HG03565 (cell line): ENCODE data around the gene ARMC9.
"Not testable (repeated sequence)": the region's sequence is repeated elsewhere in the genome, so short reads cannot be mapped to it uniquely, and the experiment has no call there.

Source experiments
- ATAC-seq: cut with Tn5 transposase; IDR thresholded peaks from one replicate; pipeline ENCODE4 v1.9.1; 2021; ENCODE audit warnings: mild to moderate bottlenecking, moderate library complexity; ENCODE audit not compliant: unreplicated experiment

The ARMC9 gene

GRCh38 chr2:231336236-231336635 lies 137.8 kb downstream of the ARMC9 start:
- no peak for ATAC-seq

GRCh38 chr2:231336700-231337099 lies 138.3 kb downstream of the ARMC9 start:
- ATAC-seq = no peak

- no peak for ATAC-seq
Measured at GRCh38 chr2:231337807-231338759, 139.7 kb downstream of the ARMC9 start.

GRCh38 chr2:231339316-231339715 lies 140.9 kb downstream of the ARMC9 start:
- no peak for ATAC-seq

GRCh38 chr2:231341100-231341499 lies 142.7 kb downstream of the ARMC9 start:
- no peak for ATAC-seq

GRCh38 chr2:231342061-231342711 lies 143.8 kb downstream of the ARMC9 start:
- ATAC-seq = no peak

- no peak for ATAC-seq
Measured at GRCh38 chr2:231343006-231343710, 144.7 kb downstream of the ARMC9 start.

- ATAC-seq = no peak
Measured at GRCh38 chr2:231343988-231344387, 145.6 kb downstream of the ARMC9 start.

- ATAC-seq = no peak
Measured at GRCh38 chr2:231344851-231345250, 146.4 kb downstream of the ARMC9 start.

- no peak for ATAC-seq
Measured at GRCh38 chr2:231347081-231347480, 148.7 kb downstream of the ARMC9 start.

- no peak for ATAC-seq
Measured at GRCh38 chr2:231347638-231348037, 149.2 kb downstream of the ARMC9 start.

- ATAC-seq = no peak
Measured at GRCh38 chr2:231348173-231348572, 149.7 kb downstream of the ARMC9 start.

GRCh38 chr2:231348704-231349373 lies 150.4 kb downstream of the ARMC9 start:
- no peak for ATAC-seq

- ATAC-seq = not testable (repeated sequence)
Measured at GRCh38 chr2:231349374-231349735, 150.9 kb downstream of the ARMC9 start.

GRCh38 chr2:231351648-231352047 lies 153.2 kb downstream of the ARMC9 start:
- no peak for ATAC-seq

GRCh38 chr2:231353469-231353868 lies 155.0 kb downstream of the ARMC9 start:
- ATAC-seq = no peak

GRCh38 chr2:231355508-231356465 lies 157.4 kb downstream of the ARMC9 start:
- no peak for ATAC-seq

- ATAC-seq = no peak
Measured at GRCh38 chr2:231356466-231356844, 158.0 kb downstream of the ARMC9 start.

GRCh38 chr2:231357048-231357447 lies 158.6 kb downstream of the ARMC9 start:
- no peak for ATAC-seq

- no peak for ATAC-seq
Measured at GRCh38 chr2:231357931-231358330, 159.5 kb downstream of the ARMC9 start.
